Erythroblast (primary cell): ENCODE measurements around the gene GPC6.

ENCODE experiments used
- GATA1 ChIP-seq: IDR thresholded peaks from 2 replicates; pipeline ENCODE4 v1.6.1; 2011; ENCODE audit warnings: low read depth, mild to moderate bottlenecking, control low read depth, low read length, moderate library complexity
- POLR2A ChIP-seq: IDR thresholded peaks from 2 replicates; pipeline ENCODE4 v1.6.1; 2011; ENCODE audit warnings: mild to moderate bottlenecking, low read length

DNA sequence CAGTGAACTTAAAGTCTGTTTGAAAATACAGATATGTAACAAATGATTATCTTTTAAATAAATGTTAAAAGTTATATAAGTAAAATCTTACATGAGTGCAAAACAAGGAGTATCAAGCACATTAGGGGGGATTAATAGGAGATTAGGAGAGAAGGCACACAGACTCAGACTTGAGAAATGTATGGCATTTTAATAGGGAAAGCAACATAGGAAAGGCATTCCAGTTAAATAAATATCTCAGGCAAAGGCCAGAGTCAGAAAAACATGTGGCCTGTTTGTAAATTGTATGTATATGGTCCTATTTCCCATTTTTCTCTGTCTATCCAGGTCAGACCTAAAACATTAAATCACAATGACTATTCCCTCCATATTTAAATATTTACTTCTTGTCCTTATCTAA lies 462.7 kb downstream of the GPC6 start:
- TF ChIP-seq POLR2A: no peak
- no peak for TF ChIP-seq GATA1
